Measurements from ENCODE around the gene PCNT. TPM values are rescaled to one million over a fixed set of nuclear protein-coding genes. Genes with fewer than 3 reads are reported as not detected.
A peak's percentile ranks its signal among the peaks of the same experiment; 100 is the strongest.

PCNT gene
- total RNA-seq, 2 experiments from 2014 or later, result 54.4 to 55.5 TPM

- Histone ChIP-seq H3K9me3 (ENCODE audit: control insufficient read depth in 1 of 2, insufficient read depth in 1 of 2, low read length in 2 of 2) (no peaks in the 10 kb centered on the region), H3K27ac (ENCODE audit: low read depth in 1 of 2, low read length in 2 of 2) (no peak overlapping the region), H3K4me1 (ENCODE audit: insufficient read depth, low read length) (peaks cover 11% of the 10 kb centered on the region), H3K36me3 (ENCODE audit: insufficient read depth, low read length) (peaks cover 11% of the 10 kb centered on the region), H3K4me3 (ENCODE audit: low read length) (no peak overlapping the region), H3K27me3 (ENCODE audit: control insufficient read depth in 1 of 2, insufficient read depth in 2 of 2, low read length in 2 of 2) (no peaks in the 10 kb centered on the region)
- ChIA-PET CTCF (no interaction called here), POLR2A (no interaction called here)
- Mint-ChIP-seq H3K9me3 (no peaks in the 10 kb centered on the region), H3K4me3 (no peak overlapping the region), H3K4me1 (ENCODE audit: low read depth) (peaks cover 50% of the 10 kb centered on the region), H3K27me3 (no peaks in the 10 kb centered on the region), H3K27ac (peak overlapping the region; percentile 5), H3K36me3 (ENCODE audit: low read depth) (peaks cover 65% of the 10 kb centered on the region)
- DNase-seq, result no peak
- ATAC-seq (ENCODE audit: poor library complexity), result no peak
- TF ChIP-seq, protein P1, sequence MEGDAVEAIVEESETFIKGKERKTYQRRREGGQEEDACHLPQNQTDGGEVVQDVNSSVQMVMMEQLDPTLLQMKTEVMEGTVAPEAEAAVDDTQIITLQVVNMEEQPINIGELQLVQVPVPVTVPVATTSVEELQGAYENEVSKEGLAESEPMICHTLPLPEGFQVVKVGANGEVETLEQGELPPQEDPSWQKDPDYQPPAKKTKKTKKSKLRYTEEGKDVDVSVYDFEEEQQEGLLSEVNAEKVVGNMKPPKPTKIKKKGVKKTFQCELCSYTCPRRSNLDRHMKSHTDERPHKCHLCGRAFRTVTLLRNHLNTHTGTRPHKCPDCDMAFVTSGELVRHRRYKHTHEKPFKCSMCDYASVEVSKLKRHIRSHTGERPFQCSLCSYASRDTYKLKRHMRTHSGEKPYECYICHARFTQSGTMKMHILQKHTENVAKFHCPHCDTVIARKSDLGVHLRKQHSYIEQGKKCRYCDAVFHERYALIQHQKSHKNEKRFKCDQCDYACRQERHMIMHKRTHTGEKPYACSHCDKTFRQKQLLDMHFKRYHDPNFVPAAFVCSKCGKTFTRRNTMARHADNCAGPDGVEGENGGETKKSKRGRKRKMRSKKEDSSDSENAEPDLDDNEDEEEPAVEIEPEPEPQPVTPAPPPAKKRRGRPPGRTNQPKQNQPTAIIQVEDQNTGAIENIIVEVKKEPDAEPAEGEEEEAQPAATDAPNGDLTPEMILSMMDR (IDR thresholded peaks at IDR 0.05), result no peak
- intact Hi-C loops (cut with DNase I, micrococcal nuclease), result no loop called here
Observed at GRCh38 chr21:46475296-46475695, 151.3 kb downstream of the PCNT start.

DNA sequence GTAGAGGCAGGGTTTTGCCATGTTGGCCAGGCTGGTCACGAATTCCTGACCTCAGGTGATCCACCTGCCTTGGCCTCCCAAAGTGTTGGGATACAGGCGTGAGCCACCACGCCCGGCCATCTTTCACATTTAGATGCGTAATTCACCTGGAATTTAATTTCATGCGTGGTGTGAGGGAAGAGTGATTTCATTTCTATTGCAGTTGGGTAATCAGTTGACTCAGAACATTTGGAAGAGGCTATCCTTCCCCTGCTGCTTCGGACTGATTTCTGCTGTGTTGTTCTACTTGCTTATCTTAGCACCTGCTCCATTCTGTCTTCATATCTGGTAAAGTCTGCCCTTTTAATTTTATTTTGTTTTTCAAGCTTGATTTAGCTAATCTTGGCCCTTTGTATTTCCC, 153.8 kb downstream of the PCNT start:
- peaks cover 17% of the 10 kb centered on the region for H3K36me3 ChIP-seq (ENCODE audit: insufficient read depth, low read length)
- H3K27ac ChIP-seq (ENCODE audit: low read depth in 1 of 2, low read length in 2 of 2), result no peak overlapping the region
- H3K9me3 ChIP-seq (ENCODE audit: control insufficient read depth in 1 of 2, insufficient read depth in 1 of 2, low read length in 2 of 2), result no peaks in the 10 kb centered on the region
- no peak for ATAC-seq (ENCODE audit: poor library complexity)
- H3K27ac Mint-ChIP-seq, result no peak overlapping the region
- H3K27me3 ChIP-seq (ENCODE audit: control insufficient read depth in 1 of 2, insufficient read depth in 2 of 2, low read length in 2 of 2), result no peaks in the 10 kb centered on the region
- TF ChIP-seq, protein P1 (IDR thresholded peaks at IDR 0.05), result no peak
- intact Hi-C loops (cut with DNase I, micrococcal nuclease), result no loop called here
- no peak for DNase-seq
- H3K27me3 Mint-ChIP-seq, result no peaks in the 10 kb centered on the region
- H3K4me1 Mint-ChIP-seq (ENCODE audit: low read depth), result peaks cover 43% of the 10 kb centered on the region
- POLR2A ChIA-PET, result no interaction called here
- no peak overlapping the region for H3K4me3 Mint-ChIP-seq
- no peaks in the 10 kb centered on the region for H3K9me3 Mint-ChIP-seq
- CTCF ChIA-PET, result interaction anchor here (0.9 kb wide), 1 partner anchor 9 kb away, joined by 3 read pairs; no protein-coding TSS in a partner anchor
- no peak overlapping the region for H3K4me3 ChIP-seq (ENCODE audit: low read length)
- H3K36me3 Mint-ChIP-seq (ENCODE audit: low read depth), result peaks cover 61% of the 10 kb centered on the region
- peaks cover under 1% of the 10 kb centered on the region for H3K4me1 ChIP-seq (ENCODE audit: insufficient read depth, low read length)

GRCh38 chr21:46478910-46479309, 155.0 kb downstream of the PCNT start:
- H3K27me3 ChIP-seq (ENCODE audit: control insufficient read depth in 1 of 2, insufficient read depth in 2 of 2, low read length in 2 of 2), result no peaks in the 10 kb centered on the region
- no peak overlapping the region for H3K27ac Mint-ChIP-seq
- H3K4me3 ChIP-seq (ENCODE audit: low read length), result no peak overlapping the region
- H3K4me3 Mint-ChIP-seq, result no peak overlapping the region
- ATAC-seq (ENCODE audit: poor library complexity) (no peak), DNase-seq (no peak)
- peaks cover 72% of the 10 kb centered on the region for H3K36me3 Mint-ChIP-seq (ENCODE audit: low read depth)
- CTCF ChIA-PET, result no interaction called here
- H3K4me1 Mint-ChIP-seq (ENCODE audit: low read depth), result peaks cover 46% of the 10 kb centered on the region
- H3K36me3 ChIP-seq (ENCODE audit: insufficient read depth, low read length), result peaks cover 17% of the 10 kb centered on the region
- POLR2A ChIA-PET, result no interaction called here
- H3K27me3 Mint-ChIP-seq, result no peaks in the 10 kb centered on the region
- TF ChIP-seq, protein P1 (IDR thresholded peaks at IDR 0.05), result no peak
- intact Hi-C loops (cut with DNase I, micrococcal nuclease), result no loop called here
- H3K9me3 ChIP-seq (ENCODE audit: control insufficient read depth in 1 of 2, insufficient read depth in 1 of 2, low read length in 2 of 2), result no peaks in the 10 kb centered on the region
- peaks cover 8% of the 10 kb centered on the region for H3K4me1 ChIP-seq (ENCODE audit: insufficient read depth, low read length)
- H3K27ac ChIP-seq (ENCODE audit: low read depth in 1 of 2, low read length in 2 of 2), result no peak overlapping the region
- no peaks in the 10 kb centered on the region for H3K9me3 Mint-ChIP-seq
